HL-60 (cell line): ENCODE data around the gene SULT2A1.

ENCODE experiments used
- CTCF ChIP-seq: IDR thresholded peaks from one replicate; pipeline ENCODE4 v1.5.1; 2011; ENCODE audit warnings: low read length, control low read depth, inconsistent platforms; ENCODE audit not compliant: insufficient read depth
- GABPA ChIP-seq: IDR thresholded peaks from 2 replicates; pipeline ENCODE4 v1.6.1; 2012; ENCODE audit warnings: low read depth
- SPI1 ChIP-seq: IDR thresholded peaks from 2 replicates; pipeline ENCODE4 v1.6.1; 2012; ENCODE audit warnings: low read depth, mild to moderate bottlenecking, borderline replicate concordance
- TF ChIP-seq, protein P1 (sequence below): IDR thresholded peaks from 2 replicates; pipeline ENCODE4 v1.6.1; 2012; ENCODE audit warnings: low read depth; ENCODE audit not compliant: insufficient replicate concordance

GRCh38 chr19:47824396-47824795 lies 61.7 kb downstream of the SULT2A1 start:
- no peak for TF ChIP-seq CTCF
- TF ChIP-seq SPI1: no peak
- no peak for TF ChIP-seq GABPA
- TF ChIP-seq, protein P1, sequence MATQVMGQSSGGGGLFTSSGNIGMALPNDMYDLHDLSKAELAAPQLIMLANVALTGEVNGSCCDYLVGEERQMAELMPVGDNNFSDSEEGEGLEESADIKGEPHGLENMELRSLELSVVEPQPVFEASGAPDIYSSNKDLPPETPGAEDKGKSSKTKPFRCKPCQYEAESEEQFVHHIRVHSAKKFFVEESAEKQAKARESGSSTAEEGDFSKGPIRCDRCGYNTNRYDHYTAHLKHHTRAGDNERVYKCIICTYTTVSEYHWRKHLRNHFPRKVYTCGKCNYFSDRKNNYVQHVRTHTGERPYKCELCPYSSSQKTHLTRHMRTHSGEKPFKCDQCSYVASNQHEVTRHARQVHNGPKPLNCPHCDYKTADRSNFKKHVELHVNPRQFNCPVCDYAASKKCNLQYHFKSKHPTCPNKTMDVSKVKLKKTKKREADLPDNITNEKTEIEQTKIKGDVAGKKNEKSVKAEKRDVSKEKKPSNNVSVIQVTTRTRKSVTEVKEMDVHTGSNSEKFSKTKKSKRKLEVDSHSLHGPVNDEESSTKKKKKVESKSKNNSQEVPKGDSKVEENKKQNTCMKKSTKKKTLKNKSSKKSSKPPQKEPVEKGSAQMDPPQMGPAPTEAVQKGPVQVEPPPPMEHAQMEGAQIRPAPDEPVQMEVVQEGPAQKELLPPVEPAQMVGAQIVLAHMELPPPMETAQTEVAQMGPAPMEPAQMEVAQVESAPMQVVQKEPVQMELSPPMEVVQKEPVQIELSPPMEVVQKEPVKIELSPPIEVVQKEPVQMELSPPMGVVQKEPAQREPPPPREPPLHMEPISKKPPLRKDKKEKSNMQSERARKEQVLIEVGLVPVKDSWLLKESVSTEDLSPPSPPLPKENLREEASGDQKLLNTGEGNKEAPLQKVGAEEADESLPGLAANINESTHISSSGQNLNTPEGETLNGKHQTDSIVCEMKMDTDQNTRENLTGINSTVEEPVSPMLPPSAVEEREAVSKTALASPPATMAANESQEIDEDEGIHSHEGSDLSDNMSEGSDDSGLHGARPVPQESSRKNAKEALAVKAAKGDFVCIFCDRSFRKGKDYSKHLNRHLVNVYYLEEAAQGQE: no peak
